ENCODE measurements around the gene ATAD2B. TPM values are rescaled to one million over a fixed set of nuclear protein-coding genes. Genes with fewer than 3 reads are reported as not detected.

The ATAD2B gene
- total and polyA plus RNA-seq, 2 of the 8 experiments (the other 6 are each of a cell fraction or from before 2014, with no cell fraction given): 3.4 to 16.1 TPM

- Histone ChIP-seq H2BK15ac (ENCODE audit: low read length) (no peak overlapping the region), H3K79me2 (ENCODE audit: control insufficient read depth in 1 of 2, insufficient read depth in 2 of 2, low read length in 2 of 2) (no peaks in the 10 kb centered on the region), H2BK120ac (replicated peaks; ENCODE audit: low read depth, low read length) (no peak overlapping the region), H3K4ac (replicated peaks; ENCODE audit: insufficient read length, low read depth, low read length) (no peak overlapping the region), H3K23ac (ENCODE audit: insufficient read length) (no peak overlapping the region), H3K14ac (ENCODE audit: insufficient read length) (no peak overlapping the region), H3K4me1 (replicated peaks in 1 of 4; ENCODE audit: control insufficient read depth in 3 of 4, insufficient read depth in 4 of 4, low read length in 3 of 4) (no peaks in the 10 kb centered on the region), H3K56ac (replicated peaks; ENCODE audit: insufficient read length, low read depth, low read length) (no peak overlapping the region), H3K9me3 (ENCODE audit: insufficient read depth in 2 of 2, low read depth in 1 of 2, low read length in 1 of 2) (no peaks in the 10 kb centered on the region), H3K36me3 (ENCODE audit: control insufficient read depth in 2 of 4, insufficient read depth in 4 of 4, low read length in 3 of 4) (peaks cover 0 to 4% (median 0%) of the 10 kb centered on the region in 4 experiments; a peak in 1 of 8 replicates), H3K79me1 (ENCODE audit: low read depth, low read length) (no peaks in the 10 kb centered on the region), H3K4me3 (ENCODE audit: extremely low read depth in 1 of 4, insufficient read depth in 2 of 4, low read depth in 3 of 4, low read length in 4 of 4) (no peak overlapping the region), H3K27ac (ENCODE audit: low read depth, low read length) (no peak overlapping the region), H3K27me3 (replicated peaks in 1 of 4; ENCODE audit: control insufficient read depth in 3 of 4, extremely low read depth in 1 of 4, insufficient read depth in 3 of 4, low read length in 3 of 4) (no peaks in the 10 kb centered on the region), H3K9ac (replicated peaks in 1 of 4; ENCODE audit: extremely low read depth in 1 of 4, low read depth in 3 of 4, low read length in 3 of 4) (no peak overlapping the region), H3K18ac (ENCODE audit: extremely low read depth, low read length) (no peak overlapping the region), H2AFZ (ENCODE audit: low read length) (no peak overlapping the region), H4K91ac (replicated peaks; ENCODE audit: insufficient read length, low read length) (no peak overlapping the region), H4K8ac (ENCODE audit: extremely low read depth, insufficient read depth, low read length) (no peak overlapping the region), H4K20me1 (replicated peaks in 1 of 2; ENCODE audit: control insufficient read depth in 1 of 2, insufficient read depth in 2 of 2, low read length in 2 of 2) (no peaks in the 10 kb centered on the region), H2BK20ac (ENCODE audit: low read length) (no peak overlapping the region), H3K23me2 (ENCODE audit: low read depth, low read length) (no peaks in the 10 kb centered on the region), H2BK5ac (ENCODE audit: low read depth, low read length) (no peak overlapping the region), H3K4me2 (ENCODE audit: insufficient read depth in 1 of 2, low read depth in 2 of 2, low read length in 2 of 2) (no peak overlapping the region), H2AK5ac (ENCODE audit: low read depth, low read length) (no peak overlapping the region), H2BK12ac (ENCODE audit: low read depth, low read length) (no peak overlapping the region), H4K5ac (ENCODE audit: insufficient read length, low read depth, low read length) (no peak overlapping the region)
- DNase-seq (ENCODE audit: low read depth in 1 of 2, low spot score in 2 of 2) (no peak), FAIRE-seq (no peak)
- TF ChIP-seq ATF2 (IDR thresholded peaks at IDR 0.05; ENCODE audit: low read length) (no peak), TAF7 (optimal IDR thresholded peaks at IDR 0.05; ENCODE audit: borderline replicate concordance, low read depth, low read length) (no peak), CTBP2 (IDR thresholded peaks at IDR 0.05; ENCODE audit: borderline replicate concordance, insufficient read depth, insufficient read length, low read length) (no peak), CEBPB (IDR thresholded peaks at IDR 0.05; ENCODE audit: low read depth, low read length) (no peak), SIRT6 (IDR thresholded peaks at IDR 0.05; ENCODE audit: low read length) (no peak), JUN (IDR thresholded peaks at IDR 0.05; ENCODE audit: low read depth, low read length) (no peak), RNF2 (IDR thresholded peaks at IDR 0.05; ENCODE audit: borderline replicate concordance, low read depth, low read length, missing control alignments, poor library complexity, severe bottlenecking) (no peak), SIX5 (IDR thresholded peaks at IDR 0.05; ENCODE audit: low read depth, low read length) (no peak), SP1 (IDR thresholded peaks at IDR 0.05; ENCODE audit: low read depth, low read length) (no peak), RBBP5 (IDR thresholded peaks at IDR 0.05; ENCODE audit: borderline replicate concordance, low read depth, low read length) (no peak), SP2 (IDR thresholded peaks at IDR 0.05; ENCODE audit: low read length) (no peak), CREB1 (IDR thresholded peaks at IDR 0.05) (no peak)
- POLR2A ChIA-PET (ENCODE audit: partially characterized antibody): no interaction called here
- CTCF ChIA-PET (ENCODE audit: partially characterized antibody): interaction anchor here (1.1 kb wide), 1 partner anchor 133 kb away, joined by 4 read pairs; the partner anchor contains the start of gene ATAD2B
- WGBS, 2 experiments (ENCODE audit: extremely low coverage in 1 of 2, insufficient coverage in 1 of 2, insufficient read length in 1 of 2, insufficient replicate concordance in 2 of 2, low coverage in 1 of 2, low lambda C conversion rate in 2 of 2, missing lambda C conversion rate in 1 of 2): 88% methylated on average over 1 of the region's 1 CpG; no CpG with 5 or more reads in 1 of the 2 experiments
Measured at GRCh38 chr2:23794234-23794633, 132.7 kb downstream of the ATAD2B start.

Measured in H1 (cell line).